ENCODE measurements around the gene SERINC5.
"Not testable (repeated sequence)": the region's sequence is repeated elsewhere in the genome, so short reads cannot be mapped to it uniquely, and the experiment has no call there.

Gene SERINC5

GRCh38 chr5:80161165-80161564 lies 94.7 kb downstream of the SERINC5 start:
- TF ChIP-seq CTCF (IDR thresholded peaks at IDR 0.05; ENCODE audit: low read length, missing control alignments), result no peak
- H3K4me3 ChIP-seq (replicated peaks; ENCODE audit: low read depth, low read length), result no peak overlapping the region
- no peak for DNase-seq (ENCODE audit: low read depth)

- no peak for DNase-seq (ENCODE audit: low read depth)
- no peak for TF ChIP-seq CTCF (IDR thresholded peaks at IDR 0.05; ENCODE audit: low read length, missing control alignments)
- no peak overlapping the region for H3K4me3 ChIP-seq (replicated peaks; ENCODE audit: low read depth, low read length)
Observed at GRCh38 chr5:80160242-80160641, 95.6 kb downstream of the SERINC5 start.

GRCh38 chr5:80159133-80159815 lies 96.6 kb downstream of the SERINC5 start:
- DNase-seq (ENCODE audit: low read depth), result no peak
- no peak for TF ChIP-seq CTCF (IDR thresholded peaks at IDR 0.05; ENCODE audit: low read length, missing control alignments)

GRCh38 chr5:80156156-80156555 lies 99.7 kb downstream of the SERINC5 start:
- no peak for DNase-seq (ENCODE audit: low read depth)
- no peak overlapping the region for H3K4me3 ChIP-seq (replicated peaks; ENCODE audit: low read depth, low read length)
- no peak for TF ChIP-seq CTCF (IDR thresholded peaks at IDR 0.05; ENCODE audit: low read length, missing control alignments)

More at GRCh38 chr5:80159133-80159815, 96.6 kb downstream of the SERINC5 start:
- no peak overlapping the region for H3K4me3 ChIP-seq (replicated peaks; ENCODE audit: low read depth, low read length)

- no peak for DNase-seq (ENCODE audit: low read depth)
- no peak overlapping the region for H3K4me3 ChIP-seq (replicated peaks; ENCODE audit: low read depth, low read length)
- no peak for TF ChIP-seq CTCF (IDR thresholded peaks at IDR 0.05; ENCODE audit: low read length, missing control alignments)
Observed at GRCh38 chr5:80154749-80155148, 101.1 kb downstream of the SERINC5 start.

GRCh38 chr5:80154289-80154688 lies 101.6 kb downstream of the SERINC5 start:
- H3K4me3 ChIP-seq (replicated peaks; ENCODE audit: low read depth, low read length); DNase-seq (ENCODE audit: low read depth): not testable (repeated sequence)

GRCh38 chr5:80153586-80154126 lies 102.2 kb downstream of the SERINC5 start:
- TF ChIP-seq CTCF (IDR thresholded peaks at IDR 0.05; ENCODE audit: low read length, missing control alignments), result no peak
- H3K4me3 ChIP-seq (replicated peaks; ENCODE audit: low read depth, low read length), result no peak overlapping the region
- no peak for DNase-seq (ENCODE audit: low read depth)
